CD4-positive, alpha-beta T cell treated with Interleukin-21 for 1 hour (primary cell): Measurements from ENCODE around the gene SOCS7.

Source experiments
- DNase-seq: peaks from one replicate; pipeline ENCODE4 v3.0.0-alpha.2; 2020

The SOCS7 gene

GRCh38 chr17:38369124-38369886 lies 17.7 kb downstream of the SOCS7 start:
- DNase-seq, result no peak

- no peak for DNase-seq
Measured at GRCh38 chr17:38379448-38379847, 27.8 kb downstream of the SOCS7 start.

GRCh38 chr17:38395090-38395489 lies 43.4 kb downstream of the SOCS7 start:
- no peak for DNase-seq

- no peak for DNase-seq
Measured at GRCh38 chr17:38397227-38397626, 45.6 kb downstream of the SOCS7 start.

- DNase-seq, result no peak
Measured at GRCh38 chr17:38400286-38400685, 48.6 kb downstream of the SOCS7 start.

GRCh38 chr17:38401459-38401858 lies 49.8 kb downstream of the SOCS7 start:
- DNase-seq, result no peak

- no peak for DNase-seq
Measured at GRCh38 chr17:38402897-38403296, 51.3 kb downstream of the SOCS7 start.

- DNase-seq, result no peak
Measured at GRCh38 chr17:38403491-38403890, 51.8 kb downstream of the SOCS7 start.

- no peak for DNase-seq
Measured at GRCh38 chr17:38404174-38404943, 52.7 kb downstream of the SOCS7 start.

GRCh38 chr17:38405654-38406053 lies 54.0 kb downstream of the SOCS7 start:
- DNase-seq, result no peak

- no peak for DNase-seq
Measured at GRCh38 chr17:38410201-38410600, 58.6 kb downstream of the SOCS7 start.

GRCh38 chr17:38415250-38416194 lies 63.9 kb downstream of the SOCS7 start:
- no peak for DNase-seq

- DNase-seq, result no peak
Measured at GRCh38 chr17:38416840-38417209, 65.2 kb downstream of the SOCS7 start.

- no peak for DNase-seq
Measured at GRCh38 chr17:38417210-38417951, 65.7 kb downstream of the SOCS7 start.

- DNase-seq, result no peak
Measured at GRCh38 chr17:38418062-38418692, 66.5 kb downstream of the SOCS7 start.

- no peak for DNase-seq
Measured at GRCh38 chr17:38418693-38419507, 67.3 kb downstream of the SOCS7 start.

- no peak for DNase-seq
Measured at GRCh38 chr17:38419508-38419981, 67.9 kb downstream of the SOCS7 start.

GRCh38 chr17:38420518-38420917 lies 68.9 kb downstream of the SOCS7 start:
- DNase-seq, result no peak

GRCh38 chr17:38421171-38421841 lies 69.7 kb downstream of the SOCS7 start:
- no peak for DNase-seq
